Thyroid gland (tissue), 4 donors: Measurements from ENCODE around the gene MAGOH.

ENCODE experiments used
- CTCF ChIP-seq, 6 experiments: fragments of 200-600 bp in 3 of 6; fragments of 450-650 bp in 3 of 6; sonication (generic) in 3 of 6; IDR thresholded peaks; one replicate each; pipeline ENCODE4 v1.5.1; 2016 to 2019; ENCODE audit warnings: antibody characterized with exemption in 6 of 6, mild to moderate bottlenecking in 2 of 6, inconsistent platforms in 1 of 6, moderate library complexity in 1 of 6
- POLR2A ChIP-seq, 2 donors: fragments of 450-650 bp; IDR thresholded peaks; one replicate each; pipeline ENCODE4 v1.6.1; 2017; ENCODE audit warnings: antibody characterized with exemption in 2 of 2, mild to moderate bottlenecking in 2 of 2, moderate library complexity in 1 of 2

GRCh38 chr1:53196017-53196484, 42.3 kb downstream of the MAGOH start:
- TF ChIP-seq CTCF (IDR thresholded peaks at IDR 0.05) = no peak
- TF ChIP-seq POLR2A (IDR thresholded peaks at IDR 0.05) = no peak
